ENCODE measurements around the gene CYP4B1. TPM values are rescaled to one million over a fixed set of nuclear protein-coding genes. Genes with fewer than 3 reads are reported as not detected.

The CYP4B1 gene
- total RNA-seq, 1 experiment from 2014 or later = 0.24 TPM

GRCh38 chr1:46820076-46820475, 21.2 kb downstream of the CYP4B1 start:
- CTCF ChIA-PET = no interaction called here
- POLR2A ChIA-PET = no interaction called here
- TF ChIP-seq, protein P1, sequence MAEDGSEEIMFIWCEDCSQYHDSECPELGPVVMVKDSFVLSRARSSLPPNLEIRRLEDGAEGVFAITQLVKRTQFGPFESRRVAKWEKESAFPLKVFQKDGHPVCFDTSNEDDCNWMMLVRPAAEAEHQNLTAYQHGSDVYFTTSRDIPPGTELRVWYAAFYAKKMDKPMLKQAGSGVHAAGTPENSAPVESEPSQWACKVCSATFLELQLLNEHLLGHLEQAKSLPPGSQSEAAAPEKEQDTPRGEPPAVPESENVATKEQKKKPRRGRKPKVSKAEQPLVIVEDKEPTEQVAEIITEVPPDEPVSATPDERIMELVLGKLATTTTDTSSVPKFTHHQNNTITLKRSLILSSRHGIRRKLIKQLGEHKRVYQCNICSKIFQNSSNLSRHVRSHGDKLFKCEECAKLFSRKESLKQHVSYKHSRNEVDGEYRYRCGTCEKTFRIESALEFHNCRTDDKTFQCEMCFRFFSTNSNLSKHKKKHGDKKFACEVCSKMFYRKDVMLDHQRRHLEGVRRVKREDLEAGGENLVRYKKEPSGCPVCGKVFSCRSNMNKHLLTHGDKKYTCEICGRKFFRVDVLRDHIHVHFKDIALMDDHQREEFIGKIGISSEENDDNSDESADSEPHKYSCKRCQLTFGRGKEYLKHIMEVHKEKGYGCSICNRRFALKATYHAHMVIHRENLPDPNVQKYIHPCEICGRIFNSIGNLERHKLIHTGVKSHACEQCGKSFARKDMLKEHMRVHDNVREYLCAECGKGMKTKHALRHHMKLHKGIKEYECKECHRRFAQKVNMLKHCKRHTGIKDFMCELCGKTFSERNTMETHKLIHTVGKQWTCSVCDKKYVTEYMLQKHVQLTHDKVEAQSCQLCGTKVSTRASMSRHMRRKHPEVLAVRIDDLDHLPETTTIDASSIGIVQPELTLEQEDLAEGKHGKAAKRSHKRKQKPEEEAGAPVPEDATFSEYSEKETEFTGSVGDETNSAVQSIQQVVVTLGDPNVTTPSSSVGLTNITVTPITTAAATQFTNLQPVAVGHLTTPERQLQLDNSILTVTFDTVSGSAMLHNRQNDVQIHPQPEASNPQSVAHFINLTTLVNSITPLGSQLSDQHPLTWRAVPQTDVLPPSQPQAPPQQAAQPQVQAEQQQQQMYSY (CRISPR knock-in tag; IDR thresholded peaks at IDR 0.05) = no peak
- TF ChIP-seq FOXP1 (CRISPR knock-in tag; IDR thresholded peaks at IDR 0.05; ENCODE audit: borderline replicate concordance) (no peak), OVOL2 (CRISPR knock-in tag; IDR thresholded peaks at IDR 0.05; ENCODE audit: borderline replicate concordance) (no peak), PRRX2 (CRISPR knock-in tag; IDR thresholded peaks at IDR 0.05) (no peak)
- TF ChIP-seq, protein P2, sequence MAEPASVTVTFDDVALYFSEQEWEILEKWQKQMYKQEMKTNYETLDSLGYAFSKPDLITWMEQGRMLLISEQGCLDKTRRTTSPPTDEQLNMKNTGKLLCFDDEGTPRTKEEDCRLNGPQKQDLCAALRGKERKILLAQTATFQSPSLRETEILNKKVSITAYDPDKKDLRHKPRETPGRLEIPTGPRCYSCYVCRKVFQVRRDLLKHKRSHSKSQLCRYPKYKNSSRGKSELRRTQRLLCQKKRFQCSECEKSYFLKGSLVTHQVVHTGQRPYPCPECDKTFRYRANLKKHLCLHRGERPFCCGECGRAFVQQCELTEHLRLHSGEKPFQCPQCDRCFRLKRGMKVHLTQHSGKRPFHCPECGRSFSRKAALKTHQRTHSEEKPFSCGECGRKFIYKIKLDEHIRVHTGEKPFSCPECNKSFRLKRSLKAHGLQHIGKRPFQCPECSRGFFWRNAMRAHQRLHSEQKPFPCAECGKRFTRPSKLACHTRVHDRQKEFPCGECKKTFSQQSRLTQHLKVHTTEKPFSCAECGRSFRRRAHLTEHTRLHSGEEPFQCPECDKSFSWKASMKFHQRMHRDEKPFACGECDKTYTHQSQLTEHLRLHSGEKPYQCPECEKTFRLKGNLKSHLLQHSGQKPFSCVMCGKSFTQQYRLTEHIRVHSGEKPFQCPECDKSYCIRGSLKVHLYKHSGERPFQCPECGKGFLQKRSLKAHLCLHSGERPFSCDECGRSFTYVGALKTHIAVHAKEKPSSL (CRISPR knock-in tag; conservative IDR thresholded peaks at IDR 0.05) = no peak
- H3K27me3 Mint-ChIP-seq (ENCODE audit: low read depth) = no peaks in the 10 kb centered on the region; the same call in 1 of the 2 replicates
- no peak overlapping the region for H3K27ac Mint-ChIP-seq
- H3K9me3 Mint-ChIP-seq = peaks cover 4% of the 10 kb centered on the region; the same call in 1 of the 2 replicates
- DNase-seq (ENCODE audit: low spot score) (no peak), ATAC-seq (no peak)
- peaks cover 11% of the 10 kb centered on the region for H3K4me1 Mint-ChIP-seq
- H3K36me3 Mint-ChIP-seq = no peaks in the 10 kb centered on the region
- H3K4me3 Mint-ChIP-seq = no peak overlapping the region

- POLR2A ChIA-PET = no interaction called here
Measured at GRCh38 chr1:46820560-46821060, 21.8 kb downstream of the CYP4B1 start.

DNA sequence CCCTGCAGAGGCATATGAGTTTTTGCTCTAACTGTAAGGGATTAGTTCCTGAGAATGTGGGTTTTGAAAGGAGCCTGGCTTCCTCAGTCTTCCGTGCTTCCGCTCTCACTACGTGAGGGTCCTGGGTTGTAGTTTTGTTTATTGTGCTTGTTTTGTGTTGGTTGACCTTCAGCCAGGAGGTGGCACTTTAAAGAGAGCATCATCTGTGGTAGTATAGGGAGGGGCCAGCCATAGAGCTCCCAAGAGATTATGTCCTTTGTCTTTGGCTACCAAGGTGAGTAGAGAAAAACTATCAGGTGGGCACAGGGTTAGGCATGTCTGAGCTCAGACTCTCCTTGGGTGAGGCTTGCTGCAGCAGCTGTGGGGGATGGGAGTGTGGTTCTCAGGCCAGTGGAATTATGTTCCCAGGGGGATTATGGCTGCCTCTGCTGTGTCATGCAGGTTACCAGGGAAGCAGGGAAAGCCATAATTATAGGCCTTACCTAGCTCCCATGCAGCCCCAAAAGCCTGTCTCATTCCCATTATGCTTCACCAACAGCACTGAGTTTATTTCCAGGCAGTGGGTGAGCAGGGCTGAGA, 23.5 kb downstream of the CYP4B1 start:
- TF ChIP-seq ESRRA (CRISPR knock-in tag; IDR thresholded peaks at IDR 0.05; ENCODE audit: borderline replicate concordance) = no peak
- no peak for TF ChIP-seq MAX (CRISPR knock-in tag; IDR thresholded peaks at IDR 0.05)
- TF ChIP-seq TEAD4 (CRISPR knock-in tag; IDR thresholded peaks at IDR 0.05) = no peak
- no peak for TF ChIP-seq NR3C1 (CRISPR knock-in tag; conservative IDR thresholded peaks at IDR 0.05; ENCODE audit: low read depth)
- TF ChIP-seq SMAD4 (CRISPR knock-in tag; IDR thresholded peaks at IDR 0.05) = no peak
- TF ChIP-seq RORB (CRISPR knock-in tag; IDR thresholded peaks at IDR 0.05) = no peak
- peak; percentile 71; the same call in 1 of the 2 replicates for TF ChIP-seq NFE2L1 (CRISPR knock-in tag; IDR thresholded peaks at IDR 0.05)
- no peak for TF ChIP-seq JUN (CRISPR knock-in tag; IDR thresholded peaks at IDR 0.05)
- CTCF ChIA-PET = interaction anchor here (0.9 to 1.3 kb wide), 3 partner anchors 15 to 357 kb away, joined by 3 read pairs; no protein-coding TSS in a partner anchor
- H3K4me3 Mint-ChIP-seq = no peak overlapping the region
- H3K27me3 Mint-ChIP-seq (ENCODE audit: low read depth) = peaks cover 8% of the 10 kb centered on the region
- ATAC-seq = peak; percentile 69
- H3K9me3 Mint-ChIP-seq = peaks cover 4% of the 10 kb centered on the region; the same call in 1 of the 2 replicates
- DNase-seq (ENCODE audit: low spot score) = no peak
- H3K27ac Mint-ChIP-seq = peak overlapping the region; percentile 18; the same call in 1 of the 2 replicates
- POLR2A ChIA-PET = no interaction called here
- peaks cover 11% of the 10 kb centered on the region for H3K4me1 Mint-ChIP-seq
- H3K36me3 Mint-ChIP-seq = no peaks in the 10 kb centered on the region

More at GRCh38 chr1:46820560-46821060, 21.8 kb downstream of the CYP4B1 start:
- no peak for ATAC-seq
- TF ChIP-seq TP53 (CRISPR knock-in tag; IDR thresholded peaks at IDR 0.05) (no peak), NFE2L1 (CRISPR knock-in tag; IDR thresholded peaks at IDR 0.05) (no peak), ATF2 (CRISPR knock-in tag; IDR thresholded peaks at IDR 0.05; ENCODE audit: borderline replicate concordance, low read depth) (no peak)
- TF ChIP-seq, protein P3, sequence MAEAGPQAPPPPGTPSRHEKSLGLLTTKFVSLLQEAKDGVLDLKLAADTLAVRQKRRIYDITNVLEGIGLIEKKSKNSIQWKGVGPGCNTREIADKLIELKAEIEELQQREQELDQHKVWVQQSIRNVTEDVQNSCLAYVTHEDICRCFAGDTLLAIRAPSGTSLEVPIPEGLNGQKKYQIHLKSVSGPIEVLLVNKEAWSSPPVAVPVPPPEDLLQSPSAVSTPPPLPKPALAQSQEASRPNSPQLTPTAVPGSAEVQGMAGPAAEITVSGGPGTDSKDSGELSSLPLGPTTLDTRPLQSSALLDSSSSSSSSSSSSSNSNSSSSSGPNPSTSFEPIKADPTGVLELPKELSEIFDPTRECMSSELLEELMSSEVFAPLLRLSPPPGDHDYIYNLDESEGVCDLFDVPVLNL (CRISPR knock-in tag; IDR thresholded peaks at IDR 0.05; ENCODE audit: borderline replicate concordance, low read depth) = no peak
- Mint-ChIP-seq H3K9me3 (peaks cover 4% of the 10 kb centered on the region; the same call in 1 of the 2 replicates), H3K36me3 (no peaks in the 10 kb centered on the region), H3K27me3 (ENCODE audit: low read depth) (no peaks in the 10 kb centered on the region; the same call in 1 of the 2 replicates), H3K4me1 (peaks cover 11% of the 10 kb centered on the region), H3K4me3 (no peak overlapping the region), H3K27ac (no peak overlapping the region)
- DNase-seq (ENCODE audit: low spot score) = no peak
- CTCF ChIA-PET = no interaction called here
